A172 (cell line): ENCODE data around the gene CPTP. TPM values are rescaled to one million over a fixed set of nuclear protein-coding genes. Genes with fewer than 3 reads are reported as not detected.
"Not testable (repeated sequence)": the region's sequence is repeated elsewhere in the genome, so short reads cannot be mapped to it uniquely, and the experiment has no call there.

ENCODE experiments used
- DNase-seq: peaks from one replicate; pipeline ENCODE4 v3.0.0-alpha.2; 2015; ENCODE audit warnings: low spot score
- total RNA-seq: library from RNA; depleted of rRNA; stranded (reverse); fragments of >200 nt; shearing (Covaris generic); gene quantifications from 2 replicates; pipeline ENCODE4 v1.2.3, GENCODE V29; 2014

The CPTP gene
- total RNA-seq, 1 experiment from 2014 or later: 19.5 TPM

DNA sequence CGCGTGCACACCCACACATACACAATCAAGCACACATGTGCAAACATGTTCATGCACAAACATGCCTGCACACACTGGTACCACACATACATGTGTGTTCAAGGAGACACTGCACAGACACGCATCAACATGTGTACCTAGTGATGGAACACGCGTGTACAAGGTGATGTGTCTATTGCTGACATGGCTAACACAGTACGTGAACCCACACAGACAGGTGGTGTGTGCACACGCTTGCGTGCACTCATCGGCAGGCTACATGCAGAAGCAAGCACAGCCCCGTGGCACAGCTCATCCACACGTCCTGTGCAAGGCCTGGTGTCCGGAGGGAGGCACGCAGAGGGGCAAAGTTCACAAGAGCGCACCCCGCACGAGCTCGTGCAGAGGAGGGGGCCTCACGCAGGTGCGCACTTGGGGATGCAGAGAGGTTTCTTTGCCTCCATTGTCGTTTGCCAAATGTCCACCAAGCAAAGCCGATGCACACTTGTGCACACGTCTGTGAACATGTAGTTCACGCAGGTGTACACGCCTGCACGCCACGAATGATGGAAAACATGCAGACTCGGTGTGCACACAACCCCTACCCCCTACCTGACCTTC is 17.8 kb upstream of the CPTP start:
- no peak for DNase-seq

DNA sequence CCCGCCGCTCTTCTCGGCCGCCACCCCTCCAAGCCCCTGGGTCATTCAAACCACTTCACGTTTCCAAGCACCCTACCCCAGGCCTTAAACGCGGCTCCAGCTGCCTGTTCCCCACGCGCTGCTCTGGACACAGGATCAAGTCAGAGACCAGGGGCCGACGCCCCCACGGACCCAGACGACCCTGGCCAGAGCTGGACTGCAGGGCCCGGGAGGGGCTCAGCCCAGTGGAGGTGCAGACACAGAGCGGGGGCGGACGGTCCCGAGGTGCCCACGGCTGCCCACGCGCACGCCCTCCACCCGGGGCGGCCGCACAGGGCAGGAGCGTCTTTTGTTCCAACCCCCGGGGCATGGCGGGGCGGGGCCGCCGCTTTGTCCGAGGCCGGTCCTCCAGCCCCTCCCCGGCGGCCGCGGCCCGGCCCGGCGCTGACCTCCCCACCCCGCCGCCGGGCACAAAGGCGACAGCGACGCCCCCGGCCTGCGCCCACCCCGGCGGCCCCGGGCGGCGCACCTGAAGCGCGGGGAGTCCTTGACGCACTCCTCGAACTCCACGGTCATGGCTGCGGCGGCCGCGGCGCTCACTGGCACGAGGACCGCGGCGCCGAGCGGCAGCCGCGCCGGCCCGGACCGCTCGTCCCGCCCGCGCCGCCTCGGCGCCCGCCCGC is 17.2 kb upstream of the CPTP start:
- no peak for DNase-seq

DNA sequence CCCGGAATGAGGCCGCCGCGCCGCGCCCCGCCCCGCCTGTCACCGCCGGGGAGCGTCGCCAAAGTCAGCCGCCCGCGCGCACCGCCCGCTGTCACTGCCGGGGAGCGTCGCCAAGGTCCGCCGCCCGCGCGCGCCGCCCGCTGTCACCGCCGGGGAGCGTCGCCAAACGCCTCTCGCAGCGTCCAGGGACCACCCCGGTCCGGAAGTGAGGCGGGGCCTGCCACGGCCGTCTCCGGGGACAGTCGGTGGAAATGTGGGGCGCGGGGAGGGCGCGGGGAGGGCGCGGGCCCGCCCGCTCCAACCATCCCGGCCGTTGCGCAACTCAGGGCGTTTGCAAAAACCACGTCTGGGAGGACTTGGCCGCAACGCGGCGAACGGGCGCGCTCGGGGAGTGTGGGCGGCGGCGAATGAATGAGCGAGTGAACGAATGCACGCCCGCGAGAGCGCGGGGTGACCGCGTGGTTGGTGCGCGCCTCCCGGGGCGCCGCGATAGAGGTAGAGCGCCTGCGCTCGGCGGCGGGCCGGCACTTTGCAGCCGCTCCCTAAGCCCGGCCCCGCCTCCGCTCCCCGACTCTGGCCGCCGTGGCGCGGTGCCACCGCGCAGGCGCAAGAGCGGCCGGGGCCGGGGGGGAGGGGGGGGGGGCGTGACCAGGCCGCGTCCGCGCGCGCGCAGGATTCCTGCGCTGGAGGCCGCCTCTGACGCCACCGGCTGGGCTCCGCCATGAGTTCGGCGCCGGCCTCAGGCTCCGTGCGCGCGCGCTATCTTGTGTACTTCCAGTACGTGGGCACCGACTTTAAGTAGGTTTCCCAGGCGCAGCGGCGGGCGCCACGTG is 16.5 kb upstream of the CPTP start, which contains the start of the genes ACAP3 and PUSL1:
ACAP3 (minus strand) TSS at position 8 of the 833 bp plus-strand sequence. CDS start 115 bp downstream, outside the sequence.
PUSL1 (plus strand) TSS at position 675 of the 833 bp plus-strand sequence; CDS start at position 722, 47 bp downstream.
- peak; percentile 74 for DNase-seq

DNA sequence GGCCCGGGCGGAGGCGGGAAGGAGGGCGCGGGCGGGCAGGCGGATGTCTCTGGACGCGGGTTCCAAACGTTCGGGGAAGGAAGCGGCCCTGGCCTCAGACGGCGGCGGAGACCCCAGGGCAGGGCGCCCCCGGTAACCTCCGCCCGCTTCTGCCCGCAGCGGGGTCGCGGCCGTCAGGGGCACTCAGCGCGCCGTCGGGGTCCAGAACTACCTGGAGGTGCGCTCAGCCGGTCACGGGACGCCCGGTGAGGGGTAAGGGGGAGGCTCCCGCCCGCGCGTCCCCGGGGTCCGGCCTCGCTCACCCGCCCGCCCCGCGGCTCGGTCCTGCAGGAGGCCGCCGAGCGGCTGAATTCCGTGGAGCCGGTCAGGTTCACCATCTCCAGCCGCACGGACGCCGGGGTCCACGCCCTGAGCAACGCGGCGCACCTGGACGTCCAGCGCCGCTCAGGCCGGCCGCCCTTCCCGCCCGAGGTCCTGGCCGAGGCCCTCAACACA is 15.8 kb upstream of the CPTP start:
- no peak for DNase-seq

DNA sequence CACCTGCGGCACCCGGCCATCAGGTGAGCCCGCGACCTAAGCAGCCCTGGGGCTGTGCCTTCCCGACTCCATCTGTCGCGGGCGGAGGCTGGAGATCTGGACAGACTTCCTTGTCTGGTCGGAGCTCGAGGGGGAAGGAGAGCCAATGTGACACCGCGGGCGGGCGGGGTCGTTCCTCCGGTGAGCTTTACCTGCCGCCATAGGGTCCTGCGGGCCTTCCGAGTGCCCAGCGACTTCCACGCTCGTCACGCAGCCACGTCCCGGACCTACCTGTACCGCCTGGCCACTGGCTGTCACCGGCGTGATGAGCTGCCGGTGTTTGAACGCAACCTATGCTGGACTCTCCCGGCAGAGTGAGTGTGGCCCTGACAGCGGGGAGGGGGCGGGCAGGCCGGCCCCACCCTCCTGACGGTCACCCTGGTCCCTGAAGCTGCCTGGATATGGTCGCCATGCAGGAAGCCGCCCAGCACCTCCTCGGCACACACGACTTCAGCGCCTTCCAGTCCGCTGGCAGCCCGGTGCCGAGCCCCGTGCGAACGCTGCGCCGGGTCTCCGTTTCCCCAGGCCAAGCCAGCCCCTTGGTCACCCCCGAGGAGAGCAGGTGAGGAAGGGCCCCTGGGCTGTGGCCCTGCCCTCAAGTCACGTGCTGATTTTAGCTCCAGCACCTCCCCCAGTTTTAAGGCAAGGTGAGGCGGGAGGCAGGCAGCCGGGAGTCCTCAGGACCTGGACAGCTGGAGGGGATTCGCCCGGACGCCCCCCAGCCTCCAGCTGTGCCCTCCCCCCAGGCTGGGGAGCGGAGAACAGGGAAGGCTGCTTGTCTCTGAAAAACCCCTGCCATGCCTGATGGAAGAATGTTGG is 15.1 kb upstream of the CPTP start:
- no peak for DNase-seq

DNA sequence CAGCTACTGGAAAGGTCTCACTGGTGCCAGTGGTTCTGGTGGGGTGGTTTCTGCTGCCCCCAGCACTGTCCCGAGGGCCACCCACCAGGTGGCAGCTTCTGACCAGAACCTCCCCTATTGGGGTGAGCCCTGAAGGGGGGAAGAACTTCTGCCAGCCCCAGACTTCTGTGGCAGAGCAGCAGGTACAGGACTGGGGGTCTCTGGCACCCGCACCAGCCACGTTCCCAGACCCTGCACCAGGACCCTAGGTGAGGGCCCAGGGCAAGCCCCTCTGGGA is 14.6 kb upstream of the CPTP start:
- no peak for DNase-seq

DNA sequence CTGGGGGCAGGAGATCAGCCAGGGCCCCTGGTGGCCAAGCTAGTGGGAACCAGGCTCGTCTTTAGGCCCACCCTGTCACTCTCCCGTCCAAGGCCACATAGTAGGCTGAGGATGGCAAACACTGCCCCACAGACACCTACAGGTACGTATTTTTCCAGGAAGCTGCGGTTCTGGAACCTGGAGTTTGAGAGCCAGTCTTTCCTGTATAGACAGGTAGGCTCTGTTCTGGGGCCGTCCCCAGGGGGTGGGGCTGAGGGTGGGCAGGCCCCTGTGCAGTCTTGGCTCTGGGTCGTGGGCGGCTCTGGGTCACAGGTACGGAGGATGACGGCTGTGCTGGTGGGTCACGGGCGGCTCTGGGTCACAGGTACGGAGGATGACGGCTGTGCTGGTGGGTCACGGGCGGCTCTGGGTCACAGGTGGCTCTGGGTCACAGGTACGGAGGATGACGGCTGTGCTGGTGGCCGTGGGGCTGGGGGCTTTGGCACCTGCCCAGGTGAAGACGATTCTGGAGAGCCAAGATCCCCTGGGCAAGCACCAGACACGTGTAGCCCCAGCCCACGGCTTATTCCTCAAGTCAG is 14.0 kb upstream of the CPTP start:
- DNase-seq: no peak

DNA sequence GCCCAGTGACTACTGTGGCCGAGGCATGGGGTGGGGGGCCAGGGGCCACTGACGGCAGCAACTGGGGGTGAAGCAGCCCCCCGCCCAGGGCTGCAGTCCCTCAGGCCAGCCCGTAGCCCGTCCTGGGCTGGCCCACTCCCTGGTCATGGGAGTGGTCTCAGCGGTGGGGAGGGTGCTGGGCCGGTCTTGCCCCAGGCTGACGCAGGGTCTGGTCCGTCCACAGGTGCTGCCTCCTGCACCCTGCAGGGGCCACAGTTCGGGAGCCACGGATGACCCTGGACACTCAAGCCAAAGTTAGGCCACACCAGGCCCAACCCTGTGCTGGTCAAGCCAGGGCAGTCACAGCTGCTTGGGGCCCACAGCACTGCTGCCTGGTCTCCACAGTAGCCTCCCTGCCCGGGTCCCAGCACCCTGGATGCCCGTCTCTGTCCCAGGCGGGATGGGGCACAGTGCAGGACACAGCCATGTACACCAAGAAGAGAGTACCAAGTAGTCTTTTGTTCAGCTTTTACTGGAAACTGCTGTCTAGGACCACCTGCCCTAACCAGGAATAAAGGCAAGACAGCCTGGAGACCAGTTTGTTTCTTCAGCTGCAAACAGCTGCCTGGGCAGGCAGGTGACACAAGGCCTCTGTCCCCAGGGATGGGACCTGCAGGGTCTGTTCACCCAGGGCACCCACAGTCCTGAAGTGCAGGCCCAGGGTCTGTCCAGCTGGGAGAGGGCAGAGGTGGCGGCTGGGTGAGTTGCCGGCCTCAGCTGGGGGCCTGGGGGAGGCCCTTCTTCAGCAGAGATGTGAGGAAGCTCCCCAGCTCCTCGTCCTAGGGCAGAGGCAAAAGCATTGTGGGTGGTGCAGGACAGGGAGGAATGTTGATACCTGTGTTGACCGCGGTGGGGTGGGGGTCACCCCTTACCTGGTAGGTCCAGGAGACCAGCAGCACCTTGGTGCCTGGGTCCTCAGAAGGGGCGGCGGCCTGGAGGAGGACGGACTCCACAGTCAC is 13.2 kb upstream of the CPTP start:
- DNase-seq: no peak

DNA sequence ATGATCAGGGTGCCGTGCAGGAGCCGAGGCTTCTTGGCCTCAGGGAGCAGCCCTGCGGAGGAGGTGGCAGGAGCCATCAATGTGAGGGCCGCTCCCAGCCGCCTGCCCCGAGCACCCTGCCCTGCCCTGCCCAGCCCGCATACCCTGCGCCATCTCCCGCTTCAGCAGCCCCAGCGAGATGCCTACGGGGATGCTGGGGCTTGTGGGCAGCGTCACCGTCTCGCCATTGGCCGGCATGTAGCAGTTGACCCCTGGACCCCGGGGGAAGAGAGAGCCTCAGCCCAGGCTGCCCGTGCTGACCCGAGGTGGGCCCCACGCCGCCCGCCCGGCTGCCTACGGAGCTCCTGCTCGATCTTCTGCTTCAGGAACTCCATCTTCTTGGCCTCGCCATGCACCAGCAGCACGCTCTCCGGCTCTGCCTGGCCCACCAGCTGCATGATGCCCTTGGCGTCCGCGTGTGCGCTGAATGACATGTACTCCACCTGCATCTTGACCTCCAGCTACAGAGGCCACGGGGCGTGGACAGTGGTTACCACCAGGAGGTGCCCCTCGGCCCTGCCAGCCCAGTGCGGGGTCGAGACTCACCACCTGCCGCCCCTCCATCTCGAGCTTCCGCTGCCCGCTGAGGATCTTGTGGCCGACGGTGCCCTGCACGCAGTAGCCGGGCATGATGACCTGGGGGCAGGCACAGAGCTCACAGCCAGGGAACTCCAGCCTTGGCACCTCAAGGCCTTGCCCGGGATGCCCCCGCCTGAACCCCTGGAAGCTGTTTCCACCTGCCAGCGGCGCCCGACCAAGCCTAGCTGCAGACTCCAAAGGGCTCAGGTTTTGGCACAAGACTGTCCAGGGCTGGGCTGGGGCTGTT is 11.9 kb upstream of the CPTP start:
- no peak for DNase-seq

DNA sequence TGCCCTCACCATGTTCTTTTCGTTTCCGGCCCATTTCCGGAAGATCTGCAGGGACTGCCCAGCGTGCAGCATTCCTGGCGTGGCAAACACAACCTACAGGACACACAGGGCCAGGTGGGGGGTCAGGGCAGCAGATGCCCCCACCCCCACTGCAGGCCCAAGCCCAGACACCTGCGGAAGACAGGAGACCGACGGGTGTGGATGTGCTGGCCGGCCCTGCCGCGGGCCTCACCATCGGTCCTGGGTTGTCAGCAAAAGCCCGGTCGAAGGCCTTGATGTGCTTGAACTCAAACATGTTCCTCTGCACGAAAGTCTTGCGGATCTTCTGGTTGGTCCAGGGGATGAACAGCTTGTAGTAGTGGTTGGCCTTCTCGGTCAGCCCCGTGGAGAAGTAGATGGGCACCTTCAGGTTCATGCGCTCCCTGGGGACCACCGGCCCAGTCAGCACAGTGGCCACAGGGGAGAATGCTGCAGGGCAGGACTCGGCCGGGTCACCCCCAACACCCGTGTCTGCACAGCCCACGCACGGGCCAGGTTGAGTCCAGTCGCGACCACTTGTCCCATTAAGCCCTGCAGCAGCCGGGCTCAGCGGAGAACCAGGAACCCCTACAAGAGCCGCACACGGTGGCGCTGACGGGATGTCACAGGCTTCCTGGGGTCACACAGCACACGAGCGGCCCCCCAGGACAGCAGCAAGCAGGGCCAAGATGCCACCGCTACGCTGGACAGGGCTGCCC is 10.9 kb upstream of the CPTP start:
- no peak for DNase-seq

DNA sequence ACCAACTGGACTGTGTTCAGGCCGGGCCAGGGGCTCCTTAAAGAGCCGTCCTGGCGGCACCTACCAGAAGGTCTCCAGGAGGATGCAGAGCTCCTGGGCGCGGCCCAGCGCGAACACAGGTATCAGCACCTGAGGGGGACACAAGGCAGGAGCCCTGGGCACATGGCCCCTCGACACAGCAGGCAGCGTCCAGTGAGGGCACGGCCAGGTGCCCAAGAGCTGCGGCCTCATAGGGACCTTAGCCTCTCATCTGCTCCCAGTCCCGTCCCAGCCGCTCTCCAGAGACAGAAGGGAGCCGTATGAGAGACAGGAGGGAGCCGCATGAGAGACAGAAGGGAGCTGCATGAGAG is 10.4 kb upstream of the CPTP start:
- DNase-seq: no peak

DNA sequence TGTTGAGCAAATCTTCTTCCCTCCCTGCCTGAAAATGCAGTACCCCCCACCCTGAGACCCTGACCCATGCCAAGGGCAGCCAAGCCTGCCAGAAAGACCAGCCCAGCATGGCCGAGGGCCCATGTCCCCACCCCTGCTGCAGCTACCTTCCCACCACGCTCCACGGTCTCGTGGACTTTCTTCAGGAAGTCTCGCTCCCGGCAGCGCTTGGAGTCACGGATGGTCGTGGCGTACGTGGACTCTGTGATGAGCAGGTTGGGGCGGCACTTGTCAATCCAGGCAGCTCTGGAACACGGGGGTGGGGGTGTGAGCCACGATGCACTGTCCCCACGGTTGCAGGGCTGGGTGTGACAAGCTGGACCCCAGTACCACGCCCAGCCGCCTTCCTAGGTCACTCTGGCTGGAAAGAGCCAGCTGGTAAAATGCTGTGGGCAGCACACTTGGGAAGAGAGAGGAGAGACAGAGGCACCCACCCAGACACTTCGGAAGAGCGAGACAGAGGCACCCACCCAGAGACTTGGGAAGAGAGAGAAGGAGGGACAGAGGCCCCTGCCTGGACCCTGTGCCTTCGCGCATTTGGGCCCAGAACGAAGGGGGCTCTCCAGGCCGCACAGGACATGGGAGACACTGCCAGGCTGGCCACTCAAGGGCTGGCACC is 9.8 kb upstream of the CPTP start:
- no peak for DNase-seq

DNA sequence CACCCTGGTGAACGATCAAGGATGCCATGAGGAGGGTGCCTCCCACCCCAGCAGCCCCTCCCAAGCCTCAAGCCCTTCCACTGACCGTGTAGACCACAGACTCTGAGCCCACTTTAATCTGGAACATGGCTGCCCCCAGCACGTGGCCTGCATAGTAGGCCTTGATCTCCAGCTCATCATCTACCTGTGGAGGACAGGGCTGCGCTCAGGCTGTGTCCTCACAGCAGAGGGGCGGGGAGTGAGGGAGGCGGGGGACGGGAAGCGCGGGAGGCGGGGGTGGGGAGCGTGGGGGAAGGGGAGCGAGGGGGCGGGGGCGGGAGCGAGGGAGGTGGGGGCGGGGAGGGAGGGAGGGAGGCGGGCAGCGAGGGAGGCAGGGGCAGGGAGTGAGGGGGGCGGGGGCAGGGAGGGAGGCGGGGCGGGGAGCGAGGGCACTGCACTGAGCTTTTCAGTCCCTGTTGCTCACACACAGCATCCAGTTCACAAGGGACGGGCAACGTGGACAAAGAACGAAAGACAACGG is 9.1 kb upstream of the CPTP start:
- DNase-seq: no peak

DNA sequence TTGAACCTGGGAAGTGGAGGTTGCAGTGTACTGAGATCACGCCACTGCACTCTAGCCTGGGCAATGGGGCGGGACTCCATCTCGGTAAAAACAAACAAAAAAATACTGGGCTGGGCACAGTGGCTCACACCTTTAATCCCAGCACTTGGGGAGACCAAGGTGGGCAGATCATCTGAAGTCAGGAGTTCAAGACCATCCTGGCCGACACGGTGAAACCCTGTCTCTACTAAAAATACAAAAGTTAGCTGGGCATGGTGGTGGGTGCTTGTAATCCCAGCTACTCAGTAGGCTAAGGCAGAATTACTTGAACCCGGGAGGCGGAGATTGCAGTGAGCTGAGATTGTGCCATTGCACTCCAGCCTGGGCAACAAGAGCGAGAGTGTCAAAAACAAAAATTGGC is 8.4 kb upstream of the CPTP start:
- DNase-seq: not testable (repeated sequence)

DNA sequence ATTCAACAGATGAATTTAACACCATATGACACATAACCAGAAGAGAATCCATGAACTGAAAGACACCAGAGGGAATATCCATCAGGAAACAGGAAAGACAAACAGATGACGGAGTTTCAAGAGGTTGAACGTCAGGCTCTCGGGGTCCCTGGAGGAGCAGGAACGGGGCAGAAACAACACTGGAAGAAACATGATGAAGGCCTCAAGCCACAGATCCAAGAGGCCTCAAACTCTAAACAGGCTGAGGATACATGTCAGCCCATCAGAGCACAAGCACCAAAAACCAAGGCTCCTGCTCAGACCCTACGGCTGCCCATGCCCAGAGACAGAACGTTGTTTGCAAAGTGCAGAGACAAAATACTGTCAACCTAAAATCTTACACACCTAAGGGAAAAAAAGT is 7.2 kb upstream of the CPTP start:
- no peak for DNase-seq

DNA sequence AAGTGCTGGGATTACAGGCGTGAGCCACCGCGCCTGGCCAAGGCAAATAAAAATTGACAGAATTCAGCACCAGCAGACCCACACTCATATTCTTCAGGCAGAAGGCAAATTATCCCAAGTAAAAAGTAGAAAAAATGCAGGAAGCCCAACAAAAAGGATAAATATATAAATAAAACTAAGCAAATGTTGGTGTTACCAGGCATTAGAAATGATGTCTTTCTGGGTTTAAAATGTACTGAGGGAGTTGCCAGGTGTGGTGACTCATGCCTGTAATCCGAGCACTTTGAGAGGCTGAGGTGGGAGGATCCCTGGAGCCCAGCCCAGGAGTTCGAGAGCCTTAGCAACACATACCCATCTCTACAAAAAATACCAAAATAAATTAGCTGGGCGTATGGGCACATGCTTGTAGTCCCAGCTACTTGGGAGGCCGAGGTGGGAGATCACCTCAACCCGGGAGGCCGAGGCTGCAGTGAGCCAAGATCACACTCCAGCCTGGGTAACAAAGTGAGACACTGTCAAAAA is 6.4 kb upstream of the CPTP start:
- peak; percentile 87 for DNase-seq

DNA sequence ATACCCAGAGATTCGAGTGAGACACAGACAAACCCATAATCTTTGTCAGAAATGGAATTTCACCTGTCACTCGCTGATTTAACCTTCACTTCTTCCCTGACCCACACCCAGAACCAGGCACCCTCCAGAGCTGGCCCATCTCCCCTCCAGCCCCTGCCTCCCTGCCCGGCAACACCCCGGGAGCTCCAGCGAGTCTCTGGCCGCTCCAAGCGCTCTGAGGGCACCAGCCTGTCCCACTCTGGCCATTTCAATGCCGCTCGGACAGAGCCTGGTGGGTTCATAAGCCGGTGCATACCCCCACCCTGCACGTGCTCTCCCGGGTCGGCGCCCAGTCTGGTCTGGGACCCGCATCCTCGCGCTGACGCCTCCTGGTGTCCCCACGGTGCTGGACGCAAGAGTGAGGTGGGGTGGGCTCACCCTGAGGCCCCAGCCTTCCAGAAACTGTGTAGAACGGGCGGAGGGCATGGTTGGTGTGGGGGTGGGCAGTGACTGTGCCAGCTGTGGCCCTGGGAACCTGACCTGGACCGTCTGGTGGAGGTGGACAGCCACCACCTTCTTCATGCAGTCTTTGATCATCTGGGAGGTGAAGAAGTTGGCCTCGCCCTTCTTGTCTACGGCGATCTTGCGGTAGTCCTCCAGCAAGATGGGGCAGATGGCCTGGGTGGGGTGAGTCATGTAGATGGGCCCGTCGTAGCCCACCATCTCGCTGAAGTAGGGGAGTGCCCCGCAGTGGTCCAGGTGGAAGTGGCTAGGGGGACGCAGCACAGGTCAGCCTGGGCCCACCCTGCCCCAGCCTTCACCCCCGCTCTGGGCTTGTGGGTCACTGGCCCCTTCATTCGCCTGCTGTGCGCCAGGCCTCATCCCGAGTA is 5.6 kb upstream of the CPTP start:
- DNase-seq: no peak
